ENCODE results near the gene KRT75.

GRCh38 chr12:52383331-52383730 lies 50.8 kb downstream of the KRT75 start:
- TF ChIP-seq, protein P1, sequence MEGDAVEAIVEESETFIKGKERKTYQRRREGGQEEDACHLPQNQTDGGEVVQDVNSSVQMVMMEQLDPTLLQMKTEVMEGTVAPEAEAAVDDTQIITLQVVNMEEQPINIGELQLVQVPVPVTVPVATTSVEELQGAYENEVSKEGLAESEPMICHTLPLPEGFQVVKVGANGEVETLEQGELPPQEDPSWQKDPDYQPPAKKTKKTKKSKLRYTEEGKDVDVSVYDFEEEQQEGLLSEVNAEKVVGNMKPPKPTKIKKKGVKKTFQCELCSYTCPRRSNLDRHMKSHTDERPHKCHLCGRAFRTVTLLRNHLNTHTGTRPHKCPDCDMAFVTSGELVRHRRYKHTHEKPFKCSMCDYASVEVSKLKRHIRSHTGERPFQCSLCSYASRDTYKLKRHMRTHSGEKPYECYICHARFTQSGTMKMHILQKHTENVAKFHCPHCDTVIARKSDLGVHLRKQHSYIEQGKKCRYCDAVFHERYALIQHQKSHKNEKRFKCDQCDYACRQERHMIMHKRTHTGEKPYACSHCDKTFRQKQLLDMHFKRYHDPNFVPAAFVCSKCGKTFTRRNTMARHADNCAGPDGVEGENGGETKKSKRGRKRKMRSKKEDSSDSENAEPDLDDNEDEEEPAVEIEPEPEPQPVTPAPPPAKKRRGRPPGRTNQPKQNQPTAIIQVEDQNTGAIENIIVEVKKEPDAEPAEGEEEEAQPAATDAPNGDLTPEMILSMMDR (IDR thresholded peaks at IDR 0.05): no peak
- TF ChIP-seq ESRRA (CRISPR knock-in tag; IDR thresholded peaks at IDR 0.05; ENCODE audit: borderline replicate concordance) (no peak), ELF4 (CRISPR knock-in tag; IDR thresholded peaks at IDR 0.05; ENCODE audit: low read depth) (no peak), CDX4 (CRISPR knock-in tag; IDR thresholded peaks at IDR 0.05; ENCODE audit: borderline replicate concordance) (no peak), CREM (CRISPR knock-in tag; IDR thresholded peaks at IDR 0.05) (no peak), NR2C2 (CRISPR knock-in tag; IDR thresholded peaks at IDR 0.05) (no peak), TEAD1 (CRISPR knock-in tag; IDR thresholded peaks at IDR 0.05) (no peak), CREB1 (CRISPR knock-in tag; IDR thresholded peaks at IDR 0.05) (no peak), GABPB1 (CRISPR knock-in tag; IDR thresholded peaks at IDR 0.05) (no peak), ZNF263 (CRISPR knock-in tag; IDR thresholded peaks at IDR 0.05; ENCODE audit: low read depth) (no peak), ATF3 (CRISPR knock-in tag; conservative IDR thresholded peaks at IDR 0.05) (no peak)
- TF ChIP-seq, protein P2, sequence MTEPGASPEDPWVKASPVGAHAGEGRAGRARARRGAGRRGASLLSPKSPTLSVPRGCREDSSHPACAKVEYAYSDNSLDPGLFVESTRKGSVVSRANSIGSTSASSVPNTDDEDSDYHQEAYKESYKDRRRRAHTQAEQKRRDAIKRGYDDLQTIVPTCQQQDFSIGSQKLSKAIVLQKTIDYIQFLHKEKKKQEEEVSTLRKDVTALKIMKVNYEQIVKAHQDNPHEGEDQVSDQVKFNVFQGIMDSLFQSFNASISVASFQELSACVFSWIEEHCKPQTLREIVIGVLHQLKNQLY (CRISPR knock-in tag; IDR thresholded peaks at IDR 0.05): no peak
- TF ChIP-seq, protein P3, sequence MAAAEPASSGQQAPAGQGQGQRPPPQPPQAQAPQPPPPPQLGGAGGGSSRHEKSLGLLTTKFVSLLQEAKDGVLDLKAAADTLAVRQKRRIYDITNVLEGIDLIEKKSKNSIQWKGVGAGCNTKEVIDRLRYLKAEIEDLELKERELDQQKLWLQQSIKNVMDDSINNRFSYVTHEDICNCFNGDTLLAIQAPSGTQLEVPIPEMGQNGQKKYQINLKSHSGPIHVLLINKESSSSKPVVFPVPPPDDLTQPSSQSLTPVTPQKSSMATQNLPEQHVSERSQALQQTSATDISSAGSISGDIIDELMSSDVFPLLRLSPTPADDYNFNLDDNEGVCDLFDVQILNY (CRISPR knock-in tag; IDR thresholded peaks at IDR 0.05): no peak
